ENCODE measurements around the gene OR5L1. TPM values are rescaled to one million over a fixed set of nuclear protein-coding genes. Genes with fewer than 3 reads are reported as not detected.

The OR5L1 gene
- total RNA-seq, 2 donors from 2014 or later: not detected

Other genes with a start within 250 kb of the OR5L1 start
- gene OR4C16, start 239.2 kb upstream of the OR5L1 start, total RNA-seq: not detected
- gene OR4C11, start 203.7 kb upstream of the OR5L1 start, total RNA-seq: not detected
- not detected for gene OR4P4, start 176.3 kb upstream of the OR5L1 start, total RNA-seq
- gene OR4S2, start 163.0 kb upstream of the OR5L1 start, total RNA-seq: not detected
- gene OR4C6, start 149.2 kb upstream of the OR5L1 start, total RNA-seq: not detected
- gene OR5D13, start 37.9 kb upstream of the OR5L1 start, total RNA-seq: not detected
- not detected for gene OR5D14, start 15.8 kb upstream of the OR5L1 start, total RNA-seq
- gene OR5D18, start 8.3 kb downstream of the OR5L1 start, total RNA-seq: not detected
- gene OR5L2, start 15.9 kb downstream of the OR5L1 start, total RNA-seq: not detected
- not detected for gene OR5D16, start 27.4 kb downstream of the OR5L1 start, total RNA-seq
- gene TRIM51, start 71.9 kb downstream of the OR5L1 start, total RNA-seq: under 1 TPM in 1 of 2 donors, not detected in 1; 0.17 TPM
- gene OR5W2, start 103.2 kb downstream of the OR5L1 start, total RNA-seq: not detected
- gene OR5I1, start 125.0 kb downstream of the OR5L1 start, total RNA-seq: not detected
- gene OR10AG1, start 158.6 kb downstream of the OR5L1 start, total RNA-seq: not detected
- gene OR5F1, start 183.3 kb downstream of the OR5L1 start, total RNA-seq: not detected
- gene OR5AS1, start 216.3 kb downstream of the OR5L1 start, total RNA-seq: not detected

Measured in T-helper 17 cell (primary cell).